ENCODE measurements around the gene PSTPIP1.

DNA sequence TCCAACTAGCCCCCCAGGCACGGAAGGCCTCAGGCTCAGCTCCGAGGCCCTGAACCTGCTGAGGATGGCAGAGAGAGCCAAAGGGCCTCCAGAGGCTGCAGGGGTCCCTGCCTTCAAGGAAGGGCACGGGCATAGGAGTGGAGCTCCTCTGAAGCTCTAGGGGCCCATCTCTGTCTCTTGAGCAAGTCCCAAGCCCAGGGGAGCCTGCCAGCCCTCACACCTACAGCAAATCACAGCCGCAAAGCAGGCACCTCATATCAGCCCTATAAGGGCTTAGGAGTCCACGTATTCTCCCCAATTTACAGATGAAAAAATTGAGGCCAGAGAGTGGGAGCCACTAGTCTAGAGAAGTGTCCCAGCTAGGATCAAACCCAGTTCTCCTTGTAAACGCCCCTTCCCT lies 14.2 kb downstream of the PSTPIP1 start:
- no peak for TF ChIP-seq EZH2 (IDR thresholded peaks at IDR 0.05; ENCODE audit: insufficient read depth, low read length)
- TF ChIP-seq, protein P1, sequence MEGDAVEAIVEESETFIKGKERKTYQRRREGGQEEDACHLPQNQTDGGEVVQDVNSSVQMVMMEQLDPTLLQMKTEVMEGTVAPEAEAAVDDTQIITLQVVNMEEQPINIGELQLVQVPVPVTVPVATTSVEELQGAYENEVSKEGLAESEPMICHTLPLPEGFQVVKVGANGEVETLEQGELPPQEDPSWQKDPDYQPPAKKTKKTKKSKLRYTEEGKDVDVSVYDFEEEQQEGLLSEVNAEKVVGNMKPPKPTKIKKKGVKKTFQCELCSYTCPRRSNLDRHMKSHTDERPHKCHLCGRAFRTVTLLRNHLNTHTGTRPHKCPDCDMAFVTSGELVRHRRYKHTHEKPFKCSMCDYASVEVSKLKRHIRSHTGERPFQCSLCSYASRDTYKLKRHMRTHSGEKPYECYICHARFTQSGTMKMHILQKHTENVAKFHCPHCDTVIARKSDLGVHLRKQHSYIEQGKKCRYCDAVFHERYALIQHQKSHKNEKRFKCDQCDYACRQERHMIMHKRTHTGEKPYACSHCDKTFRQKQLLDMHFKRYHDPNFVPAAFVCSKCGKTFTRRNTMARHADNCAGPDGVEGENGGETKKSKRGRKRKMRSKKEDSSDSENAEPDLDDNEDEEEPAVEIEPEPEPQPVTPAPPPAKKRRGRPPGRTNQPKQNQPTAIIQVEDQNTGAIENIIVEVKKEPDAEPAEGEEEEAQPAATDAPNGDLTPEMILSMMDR (IDR thresholded peaks at IDR 0.05; ENCODE audit: insufficient read depth, low read depth, low read length) = no peak
